H9 (cell line): ENCODE data around the gene FHIT. TPM values are rescaled to one million over a fixed set of nuclear protein-coding genes. Genes with fewer than 3 reads are reported as not detected.

Experiments used
- DNase-seq: peaks from one replicate; pipeline ENCODE4 v3.0.0-alpha.2; 2017
- H2AFZ ChIP-seq: one replicate; pipeline ENCODE4 v1.6.1; 2013; ENCODE audit warnings: mild to moderate bottlenecking, low read length, control low read depth, moderate library complexity
- H2AK5ac ChIP-seq: 2 replicates; pipeline ENCODE4 v1.6.1; 2013; ENCODE audit warnings: low read length, control low read depth, mixed read lengths; ENCODE audit not compliant: insufficient read length
- H2BK120ac ChIP-seq: one replicate; pipeline ENCODE4 v1.6.1; 2013; ENCODE audit warnings: low read depth, mild to moderate bottlenecking, low read length, control low read depth, inconsistent platforms; ENCODE audit not compliant: poor library complexity, severe bottlenecking
- H2BK12ac ChIP-seq: 2 replicates; pipeline ENCODE4 v1.6.1; 2013; ENCODE audit warnings: low read length, control low read depth, mixed read lengths, low read depth; ENCODE audit not compliant: insufficient read length
- H2BK15ac ChIP-seq: 2 replicates; pipeline ENCODE4 v1.6.1; 2013; ENCODE audit warnings: low read depth, low read length, control low read depth
- H2BK20ac ChIP-seq: one replicate; pipeline ENCODE4 v1.6.1; 2013; ENCODE audit warnings: low read depth, mild to moderate bottlenecking, low read length, control low read depth, inconsistent platforms; ENCODE audit not compliant: poor library complexity, severe bottlenecking
- H2BK5ac ChIP-seq: 2 replicates; pipeline ENCODE4 v1.6.1; 2013; ENCODE audit warnings: low read length, control low read depth, mixed read lengths; ENCODE audit not compliant: insufficient read length
- H3K14ac ChIP-seq: 2 replicates; pipeline ENCODE4 v1.6.1; 2013; ENCODE audit warnings: low read length, control low read depth; ENCODE audit not compliant: insufficient read depth
- H3K18ac ChIP-seq: 2 replicates; pipeline ENCODE4 v1.6.1; 2013; ENCODE audit warnings: low read depth, mild to moderate bottlenecking, mixed read lengths, low read length, control low read depth; ENCODE audit not compliant: insufficient read length
- H3K23ac ChIP-seq: 2 replicates; pipeline ENCODE4 v1.6.1; 2013; ENCODE audit warnings: low read length, control low read depth, mixed read lengths, low read depth; ENCODE audit not compliant: insufficient read length
- H3K23me2 ChIP-seq: 2 replicates; pipeline ENCODE4 v1.6.1; 2013; ENCODE audit warnings: low read depth, mild to moderate bottlenecking, mixed read lengths, low read length, control low read depth; ENCODE audit not compliant: insufficient read length, poor library complexity, severe bottlenecking
- H3K27ac ChIP-seq: 2 replicates; pipeline ENCODE4 v1.5.1; 2013; ENCODE audit warnings: low read length, control low read depth, mixed read lengths, low read depth; ENCODE audit not compliant: insufficient read length
- H3K27me3 ChIP-seq: 2 replicates; pipeline ENCODE4 v1.6.1; 2013; ENCODE audit warnings: low read length, control low read depth, inconsistent platforms; ENCODE audit not compliant: insufficient read depth
- H3K4ac ChIP-seq: 2 replicates; pipeline ENCODE4 v1.6.1; 2013; ENCODE audit warnings: low read depth, mild to moderate bottlenecking, control low read depth, inconsistent platforms, low read length, moderate library complexity
- H3K4me1 ChIP-seq: 2 replicates; pipeline ENCODE4 v1.6.1; 2013; ENCODE audit warnings: low read length, control low read depth, inconsistent platforms; ENCODE audit not compliant: insufficient read depth
- H3K4me2 ChIP-seq: 2 replicates; pipeline ENCODE4 v1.6.1; 2013; ENCODE audit warnings: low read length, control low read depth, mixed read lengths; ENCODE audit not compliant: insufficient read length, insufficient read depth
- H3K56ac ChIP-seq: 2 replicates; pipeline ENCODE4 v1.6.1; 2013; ENCODE audit warnings: low read depth, mild to moderate bottlenecking, mixed read lengths, low read length, control low read depth; ENCODE audit not compliant: insufficient read length
- H3K79me1 ChIP-seq: 2 replicates; pipeline ENCODE4 v1.6.1; 2013; ENCODE audit warnings: low read depth, mild to moderate bottlenecking, moderate library complexity, low read length, control low read depth, inconsistent platforms; ENCODE audit not compliant: insufficient read depth, poor library complexity, severe bottlenecking
- H3K79me2 ChIP-seq: 2 replicates; pipeline ENCODE4 v1.6.1; 2013; ENCODE audit warnings: low read length, control low read depth, inconsistent platforms; ENCODE audit not compliant: insufficient read depth
- H3K9ac ChIP-seq: 2 replicates; pipeline ENCODE4 v1.6.1; 2013; ENCODE audit warnings: low read length, control low read depth, mixed read lengths; ENCODE audit not compliant: insufficient read length; ENCODE audit errors: extremely low read depth
- H3K9me3 ChIP-seq: one replicate; pipeline ENCODE4 v1.6.1; 2013; ENCODE audit warnings: low read depth, low read length, inconsistent platforms; ENCODE audit not compliant: control insufficient read depth
- H3T11ph ChIP-seq: one replicate; pipeline ENCODE4 v1.6.1; 2013; ENCODE audit warnings: mild to moderate bottlenecking, low read length, control low read depth, inconsistent platforms
- H4K20me1 ChIP-seq: one replicate; pipeline ENCODE4 v1.6.1; 2013; ENCODE audit not compliant: control insufficient read depth, insufficient read length, insufficient read depth
- H4K5ac ChIP-seq: 2 replicates; pipeline ENCODE4 v1.6.1; 2013; ENCODE audit warnings: low read depth, mild to moderate bottlenecking, mixed read lengths, low read length, control low read depth; ENCODE audit not compliant: insufficient read length
- H4K8ac ChIP-seq: replicated peaks from 2 replicates; pipeline ENCODE4 v1.6.1; 2013; ENCODE audit warnings: low read length, control low read depth, mixed read lengths, low read depth; ENCODE audit not compliant: insufficient read length
- H4K91ac ChIP-seq: 2 replicates; pipeline ENCODE4 v1.6.1; 2013; ENCODE audit warnings: low read depth, mild to moderate bottlenecking, moderate library complexity, mixed read lengths, low read length, control low read depth; ENCODE audit not compliant: insufficient read length
- H3K27ac Mint-ChIP-seq, 3 experiments: 2 replicates in 2 of 3; 3 replicates in 1 of 3; pipeline ENCODE4 v1.8.0; 2020 to 2021; ENCODE audit warnings: mixed read lengths in 3 of 3, mild to moderate bottlenecking in 1 of 3, moderate library complexity in 1 of 3
- H3K27me3 Mint-ChIP-seq: 2 replicates; pipeline ENCODE4 v1.8.0; 2021; ENCODE audit warnings: low read depth, mild to moderate bottlenecking, moderate library complexity, mixed read lengths
- H3K36me3 Mint-ChIP-seq, 3 experiments: 2 replicates in 2 of 3; 3 replicates in 1 of 3; pipeline ENCODE4 v1.8.0; 2020 to 2021; ENCODE audit warnings: low read depth in 3 of 3, mixed read lengths in 3 of 3; ENCODE audit not compliant: insufficient read depth in 1 of 3
- H3K4me1 Mint-ChIP-seq, 2 experiments: 2 replicates each; pipeline ENCODE4 v1.8.0; 2020; ENCODE audit warnings: mixed read lengths in 2 of 2
- H3K4me3 Mint-ChIP-seq, 2 experiments: 2 replicates in 1 of 2; 3 replicates in 1 of 2; pipeline ENCODE4 v1.8.0; 2020 to 2021; ENCODE audit warnings: mild to moderate bottlenecking in 2 of 2, mixed read lengths in 2 of 2, moderate library complexity in 1 of 2
- H3K9me3 Mint-ChIP-seq, 2 experiments: 2 replicates in 1 of 2; 3 replicates in 1 of 2; pipeline ENCODE4 v1.8.0; 2020; ENCODE audit warnings: mild to moderate bottlenecking in 2 of 2, mixed read lengths in 2 of 2, moderate library complexity in 1 of 2
- WGBS: extraction: QIAGEN DNeasy Blood & Tissue Kit; methylation state at CpG from one replicate; pipeline ENCODE4 v1.1.7; 2013; ENCODE audit warnings: missing lambda C conversion rate, low lambda C conversion rate, mixed read lengths; ENCODE audit not compliant: insufficient read length; ENCODE audit errors: extremely low coverage; 5-methylcytosine and 5-hydroxymethylcytosine counted together
- total RNA-seq: library from RNA; stranded (reverse); gene quantifications from 2 replicates; pipeline ENCODE4 v1.2.1, GENCODE V29; 2021
- TF ChIP-seq, protein P1 (sequence below): fragments of 200-600 bp; sonication (generic); conservative IDR thresholded peaks from 3 replicates; pipeline ENCODE4 v1.8.0; 2021; ENCODE audit warnings: antibody characterized with exemption, mild to moderate bottlenecking

The FHIT gene
- total RNA-seq, 1 experiment from 2014 or later = 3.0 TPM

DNA sequence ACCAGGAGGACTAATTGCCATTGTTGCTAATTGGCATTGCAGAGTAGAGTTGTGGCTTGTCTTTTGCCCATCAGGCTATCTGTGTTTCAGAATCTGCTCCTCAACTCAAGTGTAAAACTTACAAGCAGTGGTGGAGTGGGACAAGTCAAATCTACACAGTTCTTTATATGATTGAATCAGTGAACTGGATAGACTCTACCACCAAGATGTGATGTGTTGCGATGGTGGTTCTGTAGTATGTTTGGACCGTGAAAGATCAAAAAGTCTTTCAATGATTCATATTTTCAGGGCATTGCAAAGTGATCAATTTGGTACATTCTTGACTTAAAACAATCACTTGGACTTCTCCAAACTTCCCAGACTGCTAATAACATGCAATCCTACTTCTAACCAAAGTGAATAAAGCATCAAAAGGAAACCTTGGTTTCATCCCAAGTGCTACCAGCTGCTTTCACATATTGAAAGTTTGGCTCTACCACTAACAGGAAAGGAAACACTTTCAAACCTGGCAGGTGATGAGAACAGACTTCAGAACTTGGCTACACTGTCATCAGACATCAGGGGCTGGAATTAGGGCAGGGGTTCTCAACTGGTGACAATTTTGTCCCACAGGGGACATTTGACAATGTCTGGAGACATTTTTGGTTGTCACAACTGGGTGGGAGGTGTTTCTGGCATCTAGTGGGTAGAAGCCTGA lies 1356.7 kb downstream of the FHIT start:
- TF ChIP-seq, protein P1, sequence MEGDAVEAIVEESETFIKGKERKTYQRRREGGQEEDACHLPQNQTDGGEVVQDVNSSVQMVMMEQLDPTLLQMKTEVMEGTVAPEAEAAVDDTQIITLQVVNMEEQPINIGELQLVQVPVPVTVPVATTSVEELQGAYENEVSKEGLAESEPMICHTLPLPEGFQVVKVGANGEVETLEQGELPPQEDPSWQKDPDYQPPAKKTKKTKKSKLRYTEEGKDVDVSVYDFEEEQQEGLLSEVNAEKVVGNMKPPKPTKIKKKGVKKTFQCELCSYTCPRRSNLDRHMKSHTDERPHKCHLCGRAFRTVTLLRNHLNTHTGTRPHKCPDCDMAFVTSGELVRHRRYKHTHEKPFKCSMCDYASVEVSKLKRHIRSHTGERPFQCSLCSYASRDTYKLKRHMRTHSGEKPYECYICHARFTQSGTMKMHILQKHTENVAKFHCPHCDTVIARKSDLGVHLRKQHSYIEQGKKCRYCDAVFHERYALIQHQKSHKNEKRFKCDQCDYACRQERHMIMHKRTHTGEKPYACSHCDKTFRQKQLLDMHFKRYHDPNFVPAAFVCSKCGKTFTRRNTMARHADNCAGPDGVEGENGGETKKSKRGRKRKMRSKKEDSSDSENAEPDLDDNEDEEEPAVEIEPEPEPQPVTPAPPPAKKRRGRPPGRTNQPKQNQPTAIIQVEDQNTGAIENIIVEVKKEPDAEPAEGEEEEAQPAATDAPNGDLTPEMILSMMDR = no peak
- Histone ChIP-seq H3K9me3 (no peaks in the 10 kb centered on the region), H3K18ac (no peak overlapping the region), H3K23ac (no peak overlapping the region), H2BK12ac (no peak overlapping the region), H2BK15ac (no peak overlapping the region), H2AK5ac (no peak overlapping the region), H3K79me2 (no peaks in the 10 kb centered on the region), H3K4ac (no peak overlapping the region), H3K4me1 (no peaks in the 10 kb centered on the region), H4K8ac (no peak overlapping the region), H3K27ac (no peak overlapping the region), H3K79me1 (no peaks in the 10 kb centered on the region), H3K23me2 (no peaks in the 10 kb centered on the region), H3K9ac (no peak overlapping the region), H4K20me1 (no peaks in the 10 kb centered on the region), H2BK20ac (no peak overlapping the region), H3K27me3 (no peaks in the 10 kb centered on the region), H3K14ac (no peak overlapping the region), H2BK120ac (no peak overlapping the region), H2BK5ac (no peak overlapping the region), H3K4me2 (no peak overlapping the region), H3T11ph (no peak overlapping the region), H4K5ac (no peak overlapping the region), H3K56ac (no peak overlapping the region), H2AFZ (no peak overlapping the region), H4K91ac (no peak overlapping the region)
- no CpG with 5 or more reads among the region's 2 CpGs for WGBS
- no peak overlapping the region for H3K4me3 Mint-ChIP-seq
- H3K36me3 Mint-ChIP-seq = no peaks in the 10 kb centered on the region; a peak in 1 of 7 replicates
- H3K27me3 Mint-ChIP-seq = no peaks in the 10 kb centered on the region; the same call in 1 of the 2 replicates
- H3K4me1 Mint-ChIP-seq = peaks cover 0 to 5% of the 10 kb centered on the region in 2 experiments; a peak in 3 of 4 replicates
- H3K9me3 Mint-ChIP-seq = no peaks in the 10 kb centered on the region
- H3K27ac Mint-ChIP-seq = no peak overlapping the region
- DNase-seq = no peak
